ENCODE results near the gene RET. TPM values are rescaled to one million over a fixed set of nuclear protein-coding genes. Genes with fewer than 3 reads are reported as not detected.

RET gene
- total RNA-seq, 1 donor from 2014 or later = 0.94 TPM

GRCh38 chr10:43043773-43044447 lies 33.0 kb upstream of the RET start:
- intact Hi-C loops (cut with DNase I) = no loop called here
- DNase-seq (ENCODE audit: low spot score) = peak; percentile 50

- intact Hi-C loops (cut with DNase I) = no loop called here
- peak; percentile 54 for DNase-seq (ENCODE audit: low spot score)
Observed at GRCh38 chr10:43044448-43044921, 32.4 kb upstream of the RET start.

GRCh38 chr10:43044961-43045621 lies 31.8 kb upstream of the RET start:
- peak; percentile 70 for DNase-seq (ENCODE audit: low spot score)
- intact Hi-C loops (cut with DNase I) = no loop called here

GRCh38 chr10:43045631-43046287 lies 31.1 kb upstream of the RET start:
- intact Hi-C loops (cut with DNase I) = no loop called here
- DNase-seq (ENCODE audit: low spot score) = peak; percentile 22

- intact Hi-C loops (cut with DNase I) = no loop called here
- peak; percentile 53 for DNase-seq (ENCODE audit: low spot score)
Observed at GRCh38 chr10:43046288-43046991, 30.4 kb upstream of the RET start.

- peak; percentile 20 for DNase-seq (ENCODE audit: low spot score)
- intact Hi-C loops (cut with DNase I) = no loop called here
Observed at GRCh38 chr10:43047288-43047970, 29.4 kb upstream of the RET start.

- peak; percentile 63 for DNase-seq (ENCODE audit: low spot score)
Observed at GRCh38 chr10:43048301-43049051, 28.4 kb upstream of the RET start.

GRCh38 chr10:43049081-43049551 lies 27.8 kb upstream of the RET start:
- peak; percentile 61 for DNase-seq (ENCODE audit: low spot score)
- intact Hi-C loops (cut with DNase I) = no loop called here

More at GRCh38 chr10:43048301-43049051, 28.4 kb upstream of the RET start:
- intact Hi-C loops (cut with DNase I) = no loop called here

- intact Hi-C loops (cut with DNase I) = no loop called here
- no peak for DNase-seq (ENCODE audit: low spot score)
Observed at GRCh38 chr10:43050011-43050410, 26.9 kb upstream of the RET start.

GRCh38 chr10:43053825-43054224 lies 23.0 kb upstream of the RET start:
- DNase-seq (ENCODE audit: low spot score) = no peak
- intact Hi-C loops (cut with DNase I) = no loop called here

GRCh38 chr10:43054593-43054992 lies 22.3 kb upstream of the RET start:
- DNase-seq (ENCODE audit: low spot score) = peak; percentile 43
- intact Hi-C loops (cut with DNase I) = no loop called here

GRCh38 chr10:43055217-43055616 lies 21.7 kb upstream of the RET start:
- DNase-seq (ENCODE audit: low spot score) = peak; percentile 33
- intact Hi-C loops (cut with DNase I) = no loop called here

- peak; percentile 6 for DNase-seq (ENCODE audit: low spot score)
- intact Hi-C loops (cut with DNase I) = no loop called here
Observed at GRCh38 chr10:43055991-43056567, 20.8 kb upstream of the RET start.

- intact Hi-C loops (cut with DNase I) = no loop called here
- DNase-seq (ENCODE audit: low spot score) = peak; percentile 54
Observed at GRCh38 chr10:43056568-43057011, 20.3 kb upstream of the RET start.

- intact Hi-C loops (cut with DNase I) = no loop called here
- peak; percentile 51 for DNase-seq (ENCODE audit: low spot score)
Observed at GRCh38 chr10:43057231-43057711, 19.6 kb upstream of the RET start.

GRCh38 chr10:43057831-43058340 lies 19.0 kb upstream of the RET start:
- intact Hi-C loops (cut with DNase I) = no loop called here
- DNase-seq (ENCODE audit: low spot score) = peak; percentile 33

- no peak for DNase-seq (ENCODE audit: low spot score)
- intact Hi-C loops (cut with DNase I) = no loop called here
Observed at GRCh38 chr10:43058716-43059335, 18.0 kb upstream of the RET start.
